Breast epithelium (tissue), 3 donors: Measurements from ENCODE around the gene ULK1.

Experiments used
- CTCF ChIP-seq, 3 donors: fragments of 450-650 bp; IDR thresholded peaks; one replicate each; pipeline ENCODE4 v1.5.1; 2016 to 2017; ENCODE audit warnings: antibody characterized with exemption in 3 of 3, mild to moderate bottlenecking in 3 of 3, moderate library complexity in 3 of 3
- POLR2AphosphoS5 ChIP-seq, 3 donors: sonication (generic); formaldehyde crosslinking; IDR thresholded peaks; one replicate each; pipeline ENCODE4 v1.6.1; 2017; ENCODE audit warnings: antibody characterized with exemption in 3 of 3

DNA sequence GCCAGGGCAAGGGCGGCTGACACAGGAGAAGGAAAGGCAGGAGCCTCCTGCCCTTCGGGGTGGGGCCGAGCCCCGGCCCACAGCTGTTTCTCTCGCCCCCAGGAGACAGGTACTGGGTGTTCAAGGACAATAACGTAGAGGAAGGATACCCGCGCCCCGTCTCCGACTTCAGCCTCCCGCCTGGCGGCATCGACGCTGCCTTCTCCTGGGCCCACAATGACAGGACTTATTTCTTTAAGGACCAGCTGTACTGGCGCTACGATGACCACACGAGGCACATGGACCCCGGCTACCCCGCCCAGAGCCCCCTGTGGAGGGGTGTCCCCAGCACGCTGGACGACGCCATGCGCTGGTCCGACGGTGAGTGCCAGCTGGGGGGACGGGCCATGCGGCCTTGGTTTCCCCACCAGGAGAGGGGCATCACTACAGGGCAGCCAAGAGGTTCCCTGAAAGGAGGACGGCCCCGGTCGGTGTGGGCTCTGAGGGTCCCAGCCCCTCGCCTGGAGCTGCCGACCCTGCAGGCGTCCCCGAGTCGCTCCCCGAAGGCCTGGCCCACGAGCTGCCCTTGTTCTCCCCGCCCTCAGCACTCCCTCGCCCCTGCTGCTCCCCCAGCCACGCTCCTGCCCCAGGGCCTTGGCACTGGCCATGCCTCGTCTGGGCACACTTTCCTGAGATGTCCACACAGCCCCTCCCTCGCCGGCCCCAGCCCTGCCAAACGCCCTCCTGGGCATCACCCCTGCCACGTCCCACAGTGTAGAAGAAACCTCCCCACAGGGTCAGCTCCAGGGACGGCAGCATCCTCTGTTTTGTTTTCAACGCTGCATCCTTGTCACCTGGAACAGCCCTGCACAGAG, 44.5 kb upstream of the ULK1 start:
- no peak for TF ChIP-seq CTCF (IDR thresholded peaks at IDR 0.05)
- TF ChIP-seq POLR2AphosphoS5 (IDR thresholded peaks at IDR 0.05): no peak
